NT2/D1 (cell line): Measurements from ENCODE around the gene TRIM52.

Experiments
- SUZ12 ChIP-seq: IDR thresholded peaks from 2 replicates; pipeline ENCODE4 v1.6.1; 2011; ENCODE audit not compliant: insufficient read length, insufficient read depth; ENCODE audit errors: extremely low read depth
- YY1 ChIP-seq: IDR thresholded peaks from 2 replicates; pipeline ENCODE4 v1.6.1; 2011; ENCODE audit not compliant: insufficient read length, insufficient read depth

DNA sequence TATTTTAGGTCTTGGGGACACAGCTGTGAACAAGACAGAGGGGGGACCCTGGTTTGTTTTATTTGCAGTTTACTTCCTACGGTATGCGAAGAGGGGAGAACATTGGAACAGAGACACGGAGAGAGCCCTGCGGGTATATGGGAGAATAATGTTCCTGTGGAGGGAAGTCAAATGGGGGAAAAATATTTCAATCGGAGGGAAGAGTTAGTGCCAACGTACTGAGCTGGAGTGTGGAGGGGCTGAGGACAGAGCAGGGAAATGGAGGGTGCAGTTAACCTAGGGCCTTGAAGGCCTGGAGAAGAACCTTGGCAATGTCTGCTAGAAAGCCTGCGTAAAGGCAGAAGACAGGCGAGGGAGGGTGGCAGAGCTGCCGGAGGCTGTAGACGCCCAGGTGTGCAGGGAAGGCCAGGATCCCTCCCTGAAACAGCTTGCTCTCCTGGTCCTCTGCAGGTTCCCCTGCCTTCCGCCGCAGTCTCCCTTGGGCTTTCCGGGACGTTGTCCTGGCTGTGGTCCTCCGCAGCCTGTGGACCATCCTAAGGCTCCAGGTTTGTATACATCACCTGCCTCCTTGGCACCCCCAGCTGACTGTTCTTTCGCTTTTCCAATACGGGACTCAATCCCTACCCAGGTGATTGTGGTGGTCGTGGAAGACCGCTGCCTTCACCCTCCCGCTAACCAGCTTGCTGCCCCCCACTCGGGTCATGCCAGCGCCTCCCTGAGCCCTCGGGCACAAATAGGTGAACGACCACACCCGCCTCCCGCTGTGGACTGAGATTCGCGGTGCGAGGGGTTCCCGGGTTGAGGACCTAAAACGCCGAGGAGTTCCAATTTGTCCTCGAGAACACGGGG lies 15.3 kb downstream of the TRIM52 start:
- TF ChIP-seq YY1 = no peak
- no peak for TF ChIP-seq SUZ12
